ENCODE results near the gene ANKRD65. TPM values are rescaled to one million over a fixed set of nuclear protein-coding genes. Genes with fewer than 3 reads are reported as not detected.
"Not testable (repeated sequence)": the region's sequence is repeated elsewhere in the genome, so short reads cannot be mapped to it uniquely, and the experiment has no call there.

Gene ANKRD65
- total RNA-seq, 1 donor from 2014 or later, result not detected

- intact Hi-C loops (cut with micrococcal nuclease), result no loop called here
Measured at GRCh38 chr1:1430992-1431844, 10.1 kb upstream of the ANKRD65 start.

- intact Hi-C loops (cut with micrococcal nuclease), result no loop called here
Measured at GRCh38 chr1:1430114-1430982, 9.3 kb upstream of the ANKRD65 start.

GRCh38 chr1:1429671-1430073, 8.6 kb upstream of the ANKRD65 start:
- intact Hi-C loops (cut with micrococcal nuclease), result no loop called here

GRCh38 chr1:1428967-1429366, 7.9 kb upstream of the ANKRD65 start:
- intact Hi-C loops (cut with micrococcal nuclease), result not testable (repeated sequence)

- intact Hi-C loops (cut with micrococcal nuclease), result no loop called here
Measured at GRCh38 chr1:1428174-1428573, 7.1 kb upstream of the ANKRD65 start.

- intact Hi-C loops (cut with micrococcal nuclease), result no loop called here
Measured at GRCh38 chr1:1427820-1428148, 6.7 kb upstream of the ANKRD65 start.

GRCh38 chr1:1427106-1427819, 6.2 kb upstream of the ANKRD65 start:
- intact Hi-C loops (cut with micrococcal nuclease), result no loop called here

GRCh38 chr1:1426496-1427105, 5.5 kb upstream of the ANKRD65 start:
- intact Hi-C loops (cut with micrococcal nuclease), result no loop called here

- intact Hi-C loops (cut with micrococcal nuclease), result no loop called here
Measured at GRCh38 chr1:1425753-1426495, 4.8 kb upstream of the ANKRD65 start.

- intact Hi-C loops (cut with micrococcal nuclease), result no loop called here
Measured at GRCh38 chr1:1425426-1425752, 4.3 kb upstream of the ANKRD65 start.

GRCh38 chr1:1424707-1425106, 3.6 kb upstream of the ANKRD65 start:
- intact Hi-C loops (cut with micrococcal nuclease), result no loop called here

GRCh38 chr1:1423245-1423597, 2.1 kb upstream of the ANKRD65 start:
- intact Hi-C loops (cut with micrococcal nuclease), result no loop called here

GRCh38 chr1:1422465-1423244, 1.6 kb upstream of the ANKRD65 start:
- intact Hi-C loops (cut with micrococcal nuclease), result no loop called here

- intact Hi-C loops (cut with micrococcal nuclease), result no loop called here
Measured at GRCh38 chr1:1421907-1422464, 910 bp upstream of the ANKRD65 start.

GRCh38 chr1:1420654-1421141, 378 bp downstream of the ANKRD65 start:
- intact Hi-C loops (cut with micrococcal nuclease), result no loop called here

- intact Hi-C loops (cut with micrococcal nuclease), result no loop called here
Measured at GRCh38 chr1:1419813-1420653, 1.0 kb downstream of the ANKRD65 start.

GRCh38 chr1:1419363-1419812, 1.7 kb downstream of the ANKRD65 start:
- intact Hi-C loops (cut with micrococcal nuclease), result no loop called here

GRCh38 chr1:1418464-1419362, 2.4 kb downstream of the ANKRD65 start:
- intact Hi-C loops (cut with micrococcal nuclease), result no loop called here
